K562 (cell line): ENCODE data around the gene ANK3. TPM values are rescaled to one million over a fixed set of nuclear protein-coding genes. Genes with fewer than 3 reads are reported as not detected.

Experiments
- CREBBP ChIP-seq: IDR thresholded peaks from one replicate; pipeline ENCODE4 v1.6.1; 2012; ENCODE audit warnings: low read depth, mild to moderate bottlenecking, control low read depth, inconsistent platforms, low read length
- HDAC8 ChIP-seq: fragments of 450-650 bp; IDR thresholded peaks from 2 replicates; pipeline ENCODE4 v1.6.1; 2016; ENCODE audit warnings: mild to moderate bottlenecking, missing genetic modification characterization, moderate library complexity, missing compliant biosample characterization
- HNRNPH1 ChIP-seq: fragments of 200-400 bp; formaldehyde crosslinking; optimal IDR thresholded peaks from 2 replicates; pipeline ENCODE3; 2017; ENCODE audit warnings: low read depth, mild to moderate bottlenecking, low read length, moderate library complexity
- IFI16 ChIP-seq: fragments of 250-450 bp; sonication (Bioruptor Pico); IDR thresholded peaks from 2 replicates; pipeline ENCODE4 v2.1.2; 2022; ENCODE audit warnings: mild to moderate bottlenecking, inconsistent platforms
- MTA2 ChIP-seq: fragments of 450-650 bp; IDR thresholded peaks from 2 replicates; pipeline ENCODE4 v1.6.1; 2016; ENCODE audit warnings: low read depth
- NFATC3 ChIP-seq: fragments of 450-650 bp; IDR thresholded peaks from 2 replicates; pipeline ENCODE4 v1.6.1; 2017; ENCODE audit warnings: mild to moderate bottlenecking
- NRF1 ChIP-seq, 2 experiments: fragments of 450-650 bp; IDR thresholded peaks in 1 of 2; conservative IDR thresholded peaks in 1 of 2; 2 replicates each; pipeline ENCODE4 v1.6.1; 2014; ENCODE audit warnings: mild to moderate bottlenecking in 2 of 2
- PHTF2 ChIP-seq: fragments of 250-450 bp; sonication (Bioruptor Pico); IDR thresholded peaks from 2 replicates; pipeline ENCODE4 v1.5.0; 2021; ENCODE audit warnings: mild to moderate bottlenecking
- SMAD4 ChIP-seq: fragments of 250-450 bp; sonication (Bioruptor Pico); conservative IDR thresholded peaks from 2 replicates; pipeline ENCODE4 v1.8.0; 2021; ENCODE audit warnings: inconsistent platforms, mild to moderate bottlenecking, moderate library complexity
- TAF15 ChIP-seq: fragments of 200-400 bp; formaldehyde crosslinking; IDR thresholded peaks from 2 replicates; pipeline ENCODE4 v1.6.1; 2017; ENCODE audit warnings: mild to moderate bottlenecking, low read depth, low read length, moderate library complexity
- TCF7 ChIP-seq: sonication (generic); IDR thresholded peaks from 2 replicates; pipeline ENCODE4 v1.6.1; 2016; ENCODE audit warnings: antibody characterized with exemption, borderline replicate concordance
- TGIF2 ChIP-seq: sonication (generic); formaldehyde crosslinking; IDR thresholded peaks from 2 replicates; pipeline ENCODE4 v1.8.1; 2022; ENCODE audit warnings: mild to moderate bottlenecking, missing genetic modification reagents, moderate library complexity
- XRCC5 ChIP-seq: fragments of 200-400 bp; formaldehyde crosslinking; IDR thresholded peaks from 2 replicates; pipeline ENCODE4 v1.6.1; 2017; ENCODE audit warnings: low read depth, mild to moderate bottlenecking, low read length
- ZBTB17 ChIP-seq: fragments of 450-650 bp; formaldehyde crosslinking; IDR thresholded peaks from 2 replicates; pipeline ENCODE4 v1.4.0; 2020; ENCODE audit warnings: mild to moderate bottlenecking
- ZC3H4 ChIP-seq: sonication (generic); formaldehyde crosslinking; IDR thresholded peaks from 2 replicates; pipeline ENCODE4 v1.9.0; 2021; ENCODE audit warnings: missing genetic modification reagents, borderline replicate concordance
- ZKSCAN1 ChIP-seq: fragments of 150-350 bp; IDR thresholded peaks from 2 replicates; pipeline ENCODE4 v1.6.1; 2016; ENCODE audit warnings: low read depth, low read length
- ZNF121 ChIP-seq: sonication (generic); formaldehyde crosslinking; conservative IDR thresholded peaks from 2 replicates; pipeline ENCODE4 v1.8.0; 2022; ENCODE audit warnings: missing genetic modification reagents
- ZNF133 ChIP-seq: fragments of 250-450 bp; sonication (Bioruptor Pico); IDR thresholded peaks from 2 replicates; pipeline ENCODE4 v1.4.0; 2020; ENCODE audit warnings: mild to moderate bottlenecking
- ZNF707 ChIP-seq: fragments of 250-450 bp; sonication (Bioruptor Pico); conservative IDR thresholded peaks from 2 replicates; pipeline ENCODE4 v1.8.0; 2022; ENCODE audit warnings: inconsistent platforms, mild to moderate bottlenecking, moderate library complexity
- polyA plus RNA-seq, 8 experiments: library from polyadenylated mRNA; depleted of rRNA in 4 of 8; stranded (reverse) in 5 of 8; unstranded in 3 of 8; fragments of >200 nt; fragmentation: Nextera tagmentation in 2 of 8; fragmentation: Illumina TruSeq in 1 of 8; extraction: Ambion mirVana in 2 of 8; extraction: Trizol in 1 of 8; gene quantifications; 2 replicates each; pipeline versions ENCODE4 v1.2.1 to v1.2.3, GENCODE V29; 2011 to 2014; ENCODE audit warnings: inconsistent platforms in 1 of 8, missing spikeins in 1 of 8
- total RNA-seq, 7 experiments: library from RNA; depleted of rRNA in 6 of 7; stranded (reverse); fragments of >200 nt in 6 of 7; fragmentation: Illumina TruSeq in 2 of 7; extraction: Trizol in 2 of 7; gene quantifications; 2 replicates each; pipeline versions ENCODE4 v1.2.1 to v1.2.3, GENCODE V29; 2011 to 2021; ENCODE audit warnings: low replicate concordance in 1 of 7
- TF ChIP-seq, protein P1 (sequence below): sonication (generic); formaldehyde crosslinking; IDR thresholded peaks from 2 replicates; pipeline ENCODE4 v1.8.0; 2022; ENCODE audit warnings: mild to moderate bottlenecking, missing genetic modification reagents
- TF ChIP-seq, protein P2 (sequence below): sonication (generic); formaldehyde crosslinking; IDR thresholded peaks from 2 replicates; pipeline ENCODE4 v1.8.1; 2023; ENCODE audit warnings: mild to moderate bottlenecking, missing genetic modification reagents
- TF ChIP-seq, protein P3 (sequence below): fragments of 250-450 bp; sonication (Bioruptor Pico); IDR thresholded peaks from 2 replicates; pipeline ENCODE4 v1.8.0; 2021; ENCODE audit warnings: mild to moderate bottlenecking, moderate library complexity
- TF ChIP-seq, protein P4 (sequence below), 2 experiments: IDR thresholded peaks; 2 replicates each; pipeline ENCODE4 v1.6.1; 2011; ENCODE audit warnings: borderline replicate concordance in 1 of 2, control low read depth in 1 of 2, low read depth in 1 of 2, low read length in 1 of 2, mild to moderate bottlenecking in 1 of 2, mixed read lengths in 1 of 2, moderate library complexity in 1 of 2; ENCODE audit not compliant: insufficient read depth in 1 of 2, insufficient read length in 1 of 2, poor library complexity in 1 of 2, severe bottlenecking in 1 of 2; ENCODE audit errors: extremely low read depth in 1 of 2
- TF ChIP-seq, protein P5 (sequence below): fragments of 450-650 bp; IDR thresholded peaks from 2 replicates; pipeline ENCODE4 v1.6.1; 2016

The ANK3 gene
- total and polyA plus RNA-seq, 9 of the 15 experiments (the other 6 are each of a cell fraction or from before 2014, with no cell fraction given) = 10.0 to 32.3 (median 17.9) TPM

DNA sequence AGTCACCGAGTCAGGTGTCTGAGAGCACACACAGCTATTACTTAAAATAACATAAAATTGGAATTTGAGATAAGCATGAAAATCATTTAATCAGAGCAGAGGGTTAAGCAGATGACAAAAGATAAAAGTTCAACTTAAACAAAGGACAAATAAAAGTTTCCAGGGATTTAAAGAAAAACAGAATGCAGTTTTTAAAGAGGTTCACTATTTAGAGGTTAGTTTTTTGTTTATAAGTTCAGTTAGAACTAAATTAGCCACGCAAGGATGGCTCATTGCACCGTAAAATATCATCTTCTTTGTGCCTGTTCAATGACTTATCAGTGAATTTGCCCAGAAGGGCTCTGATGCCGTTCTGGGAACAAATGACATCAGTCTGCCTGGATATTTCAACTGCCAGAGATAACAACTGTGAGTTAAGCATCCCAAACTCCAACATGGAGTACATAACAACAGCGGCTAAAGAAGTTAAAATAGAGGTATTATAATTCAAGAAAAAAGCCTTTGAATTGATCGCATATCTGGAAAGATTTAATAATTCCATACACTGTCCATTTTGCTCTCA lies 107.8 kb downstream of the ANK3 start (continued):
- TF ChIP-seq ZNF133 (CRISPR knock-in tag) (no peak), HDAC8 (tag) (no peak), PHTF2 (no peak), IFI16 (CRISPR knock-in tag) (no peak), ZBTB17 (CRISPR knock-in tag) (no peak), TAF15 (no peak), ZNF707 (CRISPR knock-in tag) (no peak), SMAD4 (CRISPR knock-in tag) (no peak), MTA2 (no peak), CREBBP (no peak), ZKSCAN1 (no peak), XRCC5 (no peak), HNRNPH1 (no peak), TGIF2 (CRISPR knock-in tag) (no peak), TCF7 (no peak), NFATC3 (no peak), NRF1 (conservative IDR thresholded peaks at IDR 0.05 in 1 of 2, IDR thresholded peaks at IDR 0.05 in 1 of 2) (no peak), ZC3H4 (no peak), ZNF121 (no peak)
- TF ChIP-seq, protein P1, sequence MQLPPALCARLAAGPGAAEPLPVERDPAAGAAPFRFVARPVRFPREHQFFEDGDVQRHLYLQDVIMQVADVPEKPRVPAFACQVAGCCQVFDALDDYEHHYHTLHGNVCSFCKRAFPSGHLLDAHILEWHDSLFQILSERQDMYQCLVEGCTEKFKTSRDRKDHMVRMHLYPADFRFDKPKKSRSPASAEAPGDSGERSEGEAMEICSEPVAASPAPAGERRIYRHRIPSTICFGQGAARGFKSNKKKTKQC = no peak
- TF ChIP-seq, protein P2, sequence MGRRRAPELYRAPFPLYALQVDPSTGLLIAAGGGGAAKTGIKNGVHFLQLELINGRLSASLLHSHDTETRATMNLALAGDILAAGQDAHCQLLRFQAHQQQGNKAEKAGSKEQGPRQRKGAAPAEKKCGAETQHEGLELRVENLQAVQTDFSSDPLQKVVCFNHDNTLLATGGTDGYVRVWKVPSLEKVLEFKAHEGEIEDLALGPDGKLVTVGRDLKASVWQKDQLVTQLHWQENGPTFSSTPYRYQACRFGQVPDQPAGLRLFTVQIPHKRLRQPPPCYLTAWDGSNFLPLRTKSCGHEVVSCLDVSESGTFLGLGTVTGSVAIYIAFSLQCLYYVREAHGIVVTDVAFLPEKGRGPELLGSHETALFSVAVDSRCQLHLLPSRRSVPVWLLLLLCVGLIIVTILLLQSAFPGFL = no peak
- TF ChIP-seq, protein P3, sequence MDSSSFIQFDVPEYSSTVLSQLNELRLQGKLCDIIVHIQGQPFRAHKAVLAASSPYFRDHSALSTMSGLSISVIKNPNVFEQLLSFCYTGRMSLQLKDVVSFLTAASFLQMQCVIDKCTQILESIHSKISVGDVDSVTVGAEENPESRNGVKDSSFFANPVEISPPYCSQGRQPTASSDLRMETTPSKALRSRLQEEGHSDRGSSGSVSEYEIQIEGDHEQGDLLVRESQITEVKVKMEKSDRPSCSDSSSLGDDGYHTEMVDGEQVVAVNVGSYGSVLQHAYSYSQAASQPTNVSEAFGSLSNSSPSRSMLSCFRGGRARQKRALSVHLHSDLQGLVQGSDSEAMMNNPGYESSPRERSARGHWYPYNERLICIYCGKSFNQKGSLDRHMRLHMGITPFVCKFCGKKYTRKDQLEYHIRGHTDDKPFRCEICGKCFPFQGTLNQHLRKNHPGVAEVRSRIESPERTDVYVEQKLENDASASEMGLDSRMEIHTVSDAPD (CRISPR knock-in tag) = no peak
- TF ChIP-seq, protein P4, sequence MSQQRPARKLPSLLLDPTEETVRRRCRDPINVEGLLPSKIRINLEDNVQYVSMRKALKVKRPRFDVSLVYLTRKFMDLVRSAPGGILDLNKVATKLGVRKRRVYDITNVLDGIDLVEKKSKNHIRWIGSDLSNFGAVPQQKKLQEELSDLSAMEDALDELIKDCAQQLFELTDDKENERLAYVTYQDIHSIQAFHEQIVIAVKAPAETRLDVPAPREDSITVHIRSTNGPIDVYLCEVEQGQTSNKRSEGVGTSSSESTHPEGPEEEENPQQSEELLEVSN (IDR thresholded peaks at IDR 0.05; ENCODE audit: borderline replicate concordance in 1 of 2, extremely low read depth in 1 of 2, insufficient read depth in 1 of 2, insufficient read length in 1 of 2, low read depth in 1 of 2, low read length in 1 of 2, poor library complexity in 1 of 2, severe bottlenecking in 1 of 2) = no peak
- TF ChIP-seq, protein P5, sequence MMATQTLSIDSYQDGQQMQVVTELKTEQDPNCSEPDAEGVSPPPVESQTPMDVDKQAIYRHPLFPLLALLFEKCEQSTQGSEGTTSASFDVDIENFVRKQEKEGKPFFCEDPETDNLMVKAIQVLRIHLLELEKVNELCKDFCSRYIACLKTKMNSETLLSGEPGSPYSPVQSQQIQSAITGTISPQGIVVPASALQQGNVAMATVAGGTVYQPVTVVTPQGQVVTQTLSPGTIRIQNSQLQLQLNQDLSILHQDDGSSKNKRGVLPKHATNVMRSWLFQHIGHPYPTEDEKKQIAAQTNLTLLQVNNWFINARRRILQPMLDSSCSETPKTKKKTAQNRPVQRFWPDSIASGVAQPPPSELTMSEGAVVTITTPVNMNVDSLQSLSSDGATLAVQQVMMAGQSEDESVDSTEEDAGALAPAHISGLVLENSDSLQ = no peak
